ENCODE data around the gene CCDC110. TPM values are rescaled to one million over a fixed set of nuclear protein-coding genes. Genes with fewer than 3 reads are reported as not detected.
A peak's percentile ranks its signal among the peaks of the same experiment; 100 is the strongest.

The CCDC110 gene
- polyA plus RNA-seq: under 1 TPM in 2 of 4 donors, not detected in 2; 0.58 TPM
- long read RNA-seq, donor 1: 0 reads
- long read RNA-seq, donor 2: 0 reads
- long read RNA-seq, donor 3: 0 reads
- long read RNA-seq, donor 4: 0 reads
- long read RNA-seq, donor 5: 0 reads
- long read RNA-seq, donor 6: 0 reads
- long read RNA-seq, donor 7: 0 reads
- long read RNA-seq, donor 8: 0 reads
- long read RNA-seq, donor 9: 0 reads
- long read RNA-seq, donor 10, partial matches to known transcripts: 0 of 1 reads
- long read RNA-seq, donor 10, other reads (novel, unspliced or antisense): 0 of 1 reads

GRCh38 chr4:185471235-185472102, at the start of gene CCDC110:
Gene CCDC110 (minus strand): TSS chr4:185471733. CDS start chr4:185471683, 50 bp downstream.
- peak within 1 kb of the TSS; percentile 20 to 82 (median 75) for H3K4me3 ChIP-seq (ENCODE audit: low read depth in 1 of 3, low read length in 3 of 3)
- peaks cover 0 to 28% (median 2%) of the 10 kb centered on the region in 3 donors for H3K27me3 ChIP-seq (ENCODE audit: control insufficient read depth in 3 of 3, insufficient read depth in 3 of 3, low read length in 3 of 3)
- DNase-seq (peak; percentile 91 to 94), FAIRE-seq (no peak)
- peak within 1 kb of the TSS in 2 of 3 donors; percentile 38 to 77 for H3K27ac ChIP-seq (ENCODE audit: low read depth in 1 of 3, low read length in 2 of 3)
- H3K36me3 ChIP-seq (ENCODE audit: control insufficient read depth in 3 of 3, insufficient read depth in 2 of 3, low read depth in 1 of 3, low read length in 3 of 3): no peaks in the 10 kb centered on the region
- H3K4me1 ChIP-seq (ENCODE audit: control insufficient read depth in 3 of 3, insufficient read depth in 2 of 3, low read depth in 1 of 3, low read length in 2 of 3): peaks cover 0 to 3% (median 0%) of the 10 kb centered on the region in 3 donors
- H3K9me3 ChIP-seq (ENCODE audit: control insufficient read depth in 2 of 2, insufficient read depth in 1 of 2, low read depth in 1 of 2, low read length in 1 of 2): no peaks in the 10 kb centered on the region
- WGBS, 3 donors: 0 to 1% (median 1%) methylated on average over 34 to 93 of the region's 93 CpGs

GRCh38 chr4:185520119-185520518, 48.6 kb upstream of the CCDC110 start:
- Histone ChIP-seq H3K36me3 (ENCODE audit: control insufficient read depth in 3 of 3, insufficient read depth in 2 of 3, low read depth in 1 of 3, low read length in 3 of 3) (no peaks in the 10 kb centered on the region), H3K27me3 (ENCODE audit: control insufficient read depth in 3 of 3, insufficient read depth in 3 of 3, low read length in 3 of 3) (no peaks in the 10 kb centered on the region), H3K9me3 (ENCODE audit: control insufficient read depth in 2 of 2, insufficient read depth in 1 of 2, low read depth in 1 of 2, low read length in 1 of 2) (no peaks in the 10 kb centered on the region), H3K4me3 (ENCODE audit: low read depth in 1 of 3, low read length in 3 of 3) (no peak overlapping the region), H3K4me1 (ENCODE audit: control insufficient read depth in 3 of 3, insufficient read depth in 2 of 3, low read depth in 1 of 3, low read length in 2 of 3) (no peaks in the 10 kb centered on the region), H3K27ac (ENCODE audit: low read depth in 1 of 3, low read length in 2 of 3) (no peak overlapping the region)
- DNase-seq: no peak
- WGBS, 3 donors: 77 to 90% (median 89%) methylated on average over 4 of the region's 4 CpGs
- FAIRE-seq: no peak

- Histone ChIP-seq H3K9me3 (ENCODE audit: control insufficient read depth in 2 of 2, insufficient read depth in 1 of 2, low read depth in 1 of 2, low read length in 1 of 2) (no peaks in the 10 kb centered on the region), H3K27ac (ENCODE audit: low read depth in 1 of 3, low read length in 2 of 3) (no peak overlapping the region), H3K4me1 (ENCODE audit: control insufficient read depth in 3 of 3, insufficient read depth in 2 of 3, low read depth in 1 of 3, low read length in 2 of 3) (no peaks in the 10 kb centered on the region), H3K27me3 (ENCODE audit: control insufficient read depth in 3 of 3, insufficient read depth in 3 of 3, low read length in 3 of 3) (peaks cover 0 to 3% (median 0%) of the 10 kb centered on the region in 3 donors), H3K4me3 (ENCODE audit: low read depth in 1 of 3, low read length in 3 of 3) (no peak overlapping the region), H3K36me3 (ENCODE audit: control insufficient read depth in 3 of 3, insufficient read depth in 2 of 3, low read depth in 1 of 3, low read length in 3 of 3) (no peaks in the 10 kb centered on the region)
- FAIRE-seq (no peak), DNase-seq (no peak)
- WGBS, 3 donors: 23 to 31% (median 26%) methylated on average over 1 of the region's 1 CpG
These were observed 47.0 kb upstream of the CCDC110 start for GRCh38 chr4:185518494-185518893.

GRCh38 chr4:185518069-185518468, 46.5 kb upstream of the CCDC110 start:
- H3K27me3 ChIP-seq (ENCODE audit: control insufficient read depth in 3 of 3, insufficient read depth in 3 of 3, low read length in 3 of 3): peaks cover 0 to 3% (median 0%) of the 10 kb centered on the region in 3 donors
- no peaks in the 10 kb centered on the region for H3K9me3 ChIP-seq (ENCODE audit: control insufficient read depth in 2 of 2, insufficient read depth in 1 of 2, low read depth in 1 of 2, low read length in 1 of 2)
- no peaks in the 10 kb centered on the region for H3K4me1 ChIP-seq (ENCODE audit: control insufficient read depth in 3 of 3, insufficient read depth in 2 of 3, low read depth in 1 of 3, low read length in 2 of 3)
- no peaks in the 10 kb centered on the region for H3K36me3 ChIP-seq (ENCODE audit: control insufficient read depth in 3 of 3, insufficient read depth in 2 of 3, low read depth in 1 of 3, low read length in 3 of 3)
- no peak overlapping the region for H3K27ac ChIP-seq (ENCODE audit: low read depth in 1 of 3, low read length in 2 of 3)
- no peak for FAIRE-seq
- no peak for DNase-seq
- H3K4me3 ChIP-seq (ENCODE audit: low read depth in 1 of 3, low read length in 3 of 3): no peak overlapping the region

- no peak for FAIRE-seq
- H3K27me3 ChIP-seq (ENCODE audit: control insufficient read depth in 3 of 3, insufficient read depth in 3 of 3, low read length in 3 of 3): peaks cover 0 to 3% (median 0%) of the 10 kb centered on the region in 3 donors
- no peak overlapping the region for H3K4me3 ChIP-seq (ENCODE audit: low read depth in 1 of 3, low read length in 3 of 3)
- WGBS, 3 donors: 73 to 79% (median 75%) methylated on average over 4 of the region's 4 CpGs
- H3K36me3 ChIP-seq (ENCODE audit: control insufficient read depth in 3 of 3, insufficient read depth in 2 of 3, low read depth in 1 of 3, low read length in 3 of 3): no peaks in the 10 kb centered on the region
- no peaks in the 10 kb centered on the region for H3K4me1 ChIP-seq (ENCODE audit: control insufficient read depth in 3 of 3, insufficient read depth in 2 of 3, low read depth in 1 of 3, low read length in 2 of 3)
- no peaks in the 10 kb centered on the region for H3K9me3 ChIP-seq (ENCODE audit: control insufficient read depth in 2 of 2, insufficient read depth in 1 of 2, low read depth in 1 of 2, low read length in 1 of 2)
- no peak for DNase-seq
- no peak overlapping the region for H3K27ac ChIP-seq (ENCODE audit: low read depth in 1 of 3, low read length in 2 of 3)
These were observed 43.7 kb upstream of the CCDC110 start for GRCh38 chr4:185515248-185515647.

GRCh38 chr4:185514182-185514697, 42.7 kb upstream of the CCDC110 start:
- H3K9me3 ChIP-seq (ENCODE audit: control insufficient read depth in 2 of 2, insufficient read depth in 1 of 2, low read depth in 1 of 2, low read length in 1 of 2): no peaks in the 10 kb centered on the region
- peak overlapping the region in 1 of 3 donors; percentile 22 for H3K27ac ChIP-seq (ENCODE audit: low read depth in 1 of 3, low read length in 2 of 3)
- H3K27me3 ChIP-seq (ENCODE audit: control insufficient read depth in 3 of 3, insufficient read depth in 3 of 3, low read length in 3 of 3): peaks cover 0 to 3% (median 0%) of the 10 kb centered on the region in 3 donors
- H3K4me1 ChIP-seq (ENCODE audit: control insufficient read depth in 3 of 3, insufficient read depth in 2 of 3, low read depth in 1 of 3, low read length in 2 of 3): no peaks in the 10 kb centered on the region
- 78 to 83% (median 79%) methylated on average over 17 of the region's 17 CpGs for WGBS, 3 donors
- FAIRE-seq: no peak
- DNase-seq: no peak
- H3K4me3 ChIP-seq (ENCODE audit: low read depth in 1 of 3, low read length in 3 of 3): no peak overlapping the region
- H3K36me3 ChIP-seq (ENCODE audit: control insufficient read depth in 3 of 3, insufficient read depth in 2 of 3, low read depth in 1 of 3, low read length in 3 of 3): no peaks in the 10 kb centered on the region

- Histone ChIP-seq H3K27me3 (ENCODE audit: control insufficient read depth in 3 of 3, insufficient read depth in 3 of 3, low read length in 3 of 3) (peaks cover 0 to 3% (median 0%) of the 10 kb centered on the region in 3 donors), H3K36me3 (ENCODE audit: control insufficient read depth in 3 of 3, insufficient read depth in 2 of 3, low read depth in 1 of 3, low read length in 3 of 3) (no peaks in the 10 kb centered on the region), H3K4me1 (ENCODE audit: control insufficient read depth in 3 of 3, insufficient read depth in 2 of 3, low read depth in 1 of 3, low read length in 2 of 3) (no peaks in the 10 kb centered on the region), H3K27ac (ENCODE audit: low read depth in 1 of 3, low read length in 2 of 3) (peak overlapping the region in 1 of 3 donors; percentile 80), H3K9me3 (ENCODE audit: control insufficient read depth in 2 of 2, insufficient read depth in 1 of 2, low read depth in 1 of 2, low read length in 1 of 2) (no peaks in the 10 kb centered on the region), H3K4me3 (ENCODE audit: low read depth in 1 of 3, low read length in 3 of 3) (no peak overlapping the region)
- WGBS, 3 donors: 30 to 36% (median 31%) methylated on average over 10 of the region's 10 CpGs
- DNase-seq: peak in 1 of 2 donors; percentile 32
- no peak for FAIRE-seq
These were observed 42.1 kb upstream of the CCDC110 start for GRCh38 chr4:185513489-185514181.

DNA sequence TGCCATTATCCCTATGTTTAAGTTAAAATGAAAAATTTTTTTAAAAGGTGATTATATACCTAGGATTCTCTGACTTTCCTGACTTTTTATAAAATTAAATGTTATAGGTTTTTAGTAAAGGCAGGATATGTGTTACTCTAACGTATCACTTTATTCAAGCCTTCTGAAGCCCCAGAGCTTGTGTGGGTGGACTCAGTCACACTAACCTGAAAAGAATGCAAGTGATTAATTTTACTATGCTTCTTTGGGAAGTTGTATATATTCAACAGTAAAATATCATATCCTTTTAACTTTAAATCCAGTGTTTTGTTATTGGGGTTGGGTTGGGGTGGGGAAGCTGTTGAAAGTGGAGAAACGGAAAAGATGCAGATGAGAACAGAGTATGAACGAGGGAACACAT, 41.0 kb upstream of the CCDC110 start:
- Histone ChIP-seq H3K9me3 (ENCODE audit: control insufficient read depth in 2 of 2, insufficient read depth in 1 of 2, low read depth in 1 of 2, low read length in 1 of 2) (no peaks in the 10 kb centered on the region), H3K27me3 (ENCODE audit: control insufficient read depth in 3 of 3, insufficient read depth in 3 of 3, low read length in 3 of 3) (peaks cover 0 to 3% (median 0%) of the 10 kb centered on the region in 3 donors), H3K36me3 (ENCODE audit: control insufficient read depth in 3 of 3, insufficient read depth in 2 of 3, low read depth in 1 of 3, low read length in 3 of 3) (no peaks in the 10 kb centered on the region), H3K4me1 (ENCODE audit: control insufficient read depth in 3 of 3, insufficient read depth in 2 of 3, low read depth in 1 of 3, low read length in 2 of 3) (no peaks in the 10 kb centered on the region), H3K27ac (ENCODE audit: low read depth in 1 of 3, low read length in 2 of 3) (peak overlapping the region in 1 of 3 donors; percentile 64), H3K4me3 (ENCODE audit: low read depth in 1 of 3, low read length in 3 of 3) (no peak overlapping the region)
- no peak for DNase-seq
- FAIRE-seq: no peak
- WGBS, 3 donors: 81 to 89% (median 82%) methylated on average over 3 of the region's 3 CpGs
